MG63 (cell line): ENCODE results near the gene UCHL1. TPM values are rescaled to one million over a fixed set of nuclear protein-coding genes. Genes with fewer than 3 reads are reported as not detected.
"Not testable (repeated sequence)": the region's sequence is repeated elsewhere in the genome, so short reads cannot be mapped to it uniquely, and the experiment has no call there.

ENCODE experiments used
- DNase-seq: peaks from one replicate; pipeline ENCODE4 v3.0.0-alpha.2; 2020
- H3K27me3 ChIP-seq: fragments of 250-450 bp; sonication (Bioruptor Pico); 2 replicates; pipeline ENCODE4 v1.5.1; 2020; ENCODE audit warnings: mild to moderate bottlenecking, moderate library complexity
- H3K36me3 ChIP-seq: fragments of 250-450 bp; sonication (Bioruptor Pico); 2 replicates; pipeline ENCODE4 v1.5.1; 2020; ENCODE audit warnings: mild to moderate bottlenecking, moderate library complexity
- H3K4me3 ChIP-seq: fragments of 250-450 bp; sonication (Bioruptor Pico); 2 replicates; pipeline ENCODE4 v1.5.1; 2020; ENCODE audit warnings: mild to moderate bottlenecking, moderate library complexity
- H3K9me3 ChIP-seq: fragments of 250-450 bp; sonication (Bioruptor Pico); 2 replicates; pipeline ENCODE4 v1.5.1; 2020; ENCODE audit warnings: mild to moderate bottlenecking, moderate library complexity
- total RNA-seq: library from RNA; depleted of rRNA; stranded (reverse); fragments of >200 nt; shearing (Covaris generic); gene quantifications from 2 replicates; pipeline ENCODE4 v1.2.3, GENCODE V29; 2014; ENCODE audit warnings: low replicate concordance; rRNA removed

The UCHL1 gene
- total RNA-seq, 1 experiment from 2014 or later: 296 TPM

GRCh38 chr4:41303372-41304118, 46.8 kb downstream of the UCHL1 start:
- H3K4me3 ChIP-seq: no peak overlapping the region
- no peaks in the 10 kb centered on the region for H3K27me3 ChIP-seq
- no peaks in the 10 kb centered on the region for H3K9me3 ChIP-seq
- H3K36me3 ChIP-seq: no peaks in the 10 kb centered on the region
- no peak for DNase-seq

DNA sequence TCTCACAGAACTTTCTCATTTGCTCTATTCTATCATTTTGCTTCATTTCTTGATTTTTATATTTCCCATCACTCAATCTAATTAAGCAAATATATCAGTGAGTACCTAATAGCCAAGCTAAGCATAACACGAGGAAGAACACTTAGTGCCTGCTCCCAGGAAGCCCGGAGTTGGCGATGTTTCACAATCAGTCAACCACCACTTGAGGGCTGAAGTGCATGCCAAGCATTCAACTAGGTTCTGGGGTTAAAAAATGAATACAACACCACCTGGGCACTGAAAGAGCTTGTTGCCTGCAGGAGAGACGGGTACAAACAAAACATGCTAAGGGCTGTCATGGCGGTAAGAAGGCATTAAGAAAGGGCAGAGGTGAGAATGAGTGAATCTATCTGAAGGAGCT, 47.5 kb downstream of the UCHL1 start:
- Histone ChIP-seq H3K36me3 (no peaks in the 10 kb centered on the region), H3K27me3 (no peaks in the 10 kb centered on the region), H3K4me3 (no peak overlapping the region), H3K9me3 (no peaks in the 10 kb centered on the region)
- no peak for DNase-seq

DNA sequence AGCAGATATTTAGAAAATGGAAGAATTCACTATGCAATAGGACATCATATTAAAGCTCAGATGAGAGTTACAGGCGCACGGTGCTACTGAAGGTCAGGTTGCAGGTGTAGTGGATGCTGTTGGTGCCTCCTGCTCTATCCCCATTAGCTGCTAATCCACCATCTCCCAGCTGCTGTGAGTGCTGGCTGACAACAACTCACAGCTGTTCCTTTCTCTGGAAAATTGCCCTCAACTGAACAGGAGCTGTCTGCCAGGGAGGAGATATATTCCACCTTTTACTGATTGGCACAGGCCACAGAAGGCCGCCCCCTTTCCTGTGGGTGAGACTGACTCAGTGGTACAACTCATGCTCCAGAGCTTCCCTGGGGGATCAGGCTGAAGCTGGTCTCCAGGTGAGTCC, 48.7 kb downstream of the UCHL1 start:
- Histone ChIP-seq H3K36me3 (no peaks in the 10 kb centered on the region), H3K27me3 (no peaks in the 10 kb centered on the region), H3K4me3 (no peak overlapping the region), H3K9me3 (no peaks in the 10 kb centered on the region)
- no peak for DNase-seq

- no peak for DNase-seq
- H3K9me3 ChIP-seq: no peaks in the 10 kb centered on the region
- H3K27me3 ChIP-seq: no peaks in the 10 kb centered on the region
These were observed 50.9 kb downstream of the UCHL1 start for GRCh38 chr4:41307638-41308037.

GRCh38 chr4:41308398-41308797, 51.7 kb downstream of the UCHL1 start:
- no peak for DNase-seq
- H3K4me3 ChIP-seq: no peak overlapping the region
- no peaks in the 10 kb centered on the region for H3K9me3 ChIP-seq
- no peaks in the 10 kb centered on the region for H3K27me3 ChIP-seq
- H3K36me3 ChIP-seq: no peaks in the 10 kb centered on the region

More at GRCh38 chr4:41307638-41308037, 50.9 kb downstream of the UCHL1 start:
- Histone ChIP-seq H3K4me3 (no peak overlapping the region), H3K36me3 (no peaks in the 10 kb centered on the region)

DNA sequence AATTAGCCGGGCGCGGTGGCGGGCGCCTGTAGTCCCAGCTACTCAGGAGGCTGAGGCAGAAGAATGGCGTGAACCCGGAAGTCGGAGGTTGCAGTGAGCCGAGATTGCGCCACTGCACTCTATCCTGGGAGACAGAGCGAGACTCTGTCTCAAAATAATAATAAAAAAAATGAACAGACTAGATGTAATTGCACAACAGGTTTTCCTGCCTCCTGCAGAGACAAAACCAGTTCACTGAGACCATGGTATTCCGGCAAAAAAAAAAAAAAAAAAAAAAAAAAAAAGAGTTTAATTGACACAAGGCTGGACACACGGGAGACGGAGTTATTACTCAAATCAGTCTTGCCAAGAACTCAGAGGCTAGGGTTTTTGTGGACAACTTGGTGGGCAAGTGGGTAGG, 58.7 kb downstream of the UCHL1 start:
- H3K27me3 ChIP-seq, H3K9me3 ChIP-seq, DNase-seq, H3K4me3 ChIP-seq, H3K36me3 ChIP-seq: not testable (repeated sequence)

DNA sequence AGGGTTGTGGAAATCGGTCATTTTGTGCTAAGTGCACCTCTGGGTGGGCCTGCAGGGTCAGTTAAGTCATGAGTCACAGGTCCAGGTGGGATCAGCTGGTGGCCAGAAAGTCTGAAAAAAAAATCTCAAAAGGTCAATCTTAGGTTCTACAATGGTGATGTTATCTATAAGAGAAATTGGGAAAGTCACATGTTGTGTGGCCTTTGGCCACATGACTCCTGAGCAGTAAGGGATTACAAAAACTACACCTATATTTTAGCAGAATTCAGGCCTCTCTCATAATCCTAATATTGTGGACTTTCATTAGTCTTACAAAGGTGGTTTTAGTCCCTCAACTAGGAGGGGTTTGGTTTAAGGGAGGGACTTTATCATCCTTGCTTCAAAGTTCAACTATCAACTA, 59.1 kb downstream of the UCHL1 start:
- Histone ChIP-seq H3K9me3 (no peaks in the 10 kb centered on the region), H3K27me3 (no peaks in the 10 kb centered on the region), H3K36me3 (no peaks in the 10 kb centered on the region), H3K4me3 (no peak overlapping the region)
- no peak for DNase-seq

Other genes with a start within 250 kb of the UCHL1 start
- 28.1 and 36.1 TPM in 2 replicates for gene APBB2, start 42.4 kb upstream of the UCHL1 start, total RNA-seq